CD4-positive, CD25-positive, alpha-beta regulatory T cell (primary cell): Measurements from ENCODE around the gene MYADML2. TPM values are rescaled to one million over a fixed set of nuclear protein-coding genes. Genes with fewer than 3 reads are reported as not detected.

ENCODE experiments used
- ATAC-seq, 2 donors: fragments of 150-1000 bp; cut with Tn5 transposase; one replicate each; pipeline ENCODE4 v1.10.0; 2021; ENCODE audit warnings: low read depth in 2 of 2, moderate number of reproducible peaks in 2 of 2, moderate library complexity in 1 of 2
- DNase-seq, 3 donors: peaks; one replicate each; pipeline versions ENCODE4 v3.0.0 to v3.0.0-alpha.2; 2012 to 2022; ENCODE audit warnings: mixed read lengths in 1 of 3
- H3K27ac ChIP-seq: one replicate; pipeline ENCODE4 v1.7.0; 2013; ENCODE audit warnings: mild to moderate bottlenecking, low read length; ENCODE audit not compliant: insufficient read depth, poor library complexity, severe bottlenecking
- H3K27me3 ChIP-seq: one replicate; pipeline ENCODE4 v1.7.0; 2013; ENCODE audit warnings: low read length; ENCODE audit not compliant: control insufficient read depth, insufficient read depth
- H3K36me3 ChIP-seq: one replicate; pipeline ENCODE4 v1.7.0; 2013; ENCODE audit warnings: mild to moderate bottlenecking, low read length, moderate library complexity; ENCODE audit not compliant: control insufficient read depth, insufficient read depth
- H3K4me1 ChIP-seq: 2 replicates; pipeline ENCODE4 v1.7.0; 2013; ENCODE audit warnings: mild to moderate bottlenecking, low read length; ENCODE audit not compliant: insufficient read depth, control insufficient read depth, poor library complexity, severe bottlenecking
- H3K4me3 ChIP-seq: one replicate; pipeline ENCODE4 v1.7.0; 2013; ENCODE audit warnings: low read depth, mild to moderate bottlenecking, low read length, moderate library complexity
- H3K9me3 ChIP-seq, 2 experiments: 1 replicate in 1 of 2; 2 replicates in 1 of 2; pipeline ENCODE4 v1.7.0; 2013; ENCODE audit warnings: low read length in 2 of 2, mild to moderate bottlenecking in 1 of 2, moderate library complexity in 1 of 2; ENCODE audit not compliant: control insufficient read depth in 2 of 2
- H3K27ac Mint-ChIP-seq, 3 donors: one replicate each; pipeline ENCODE4 v1.8.0; 2020 to 2022; ENCODE audit warnings: mild to moderate bottlenecking in 3 of 3, mixed read lengths in 3 of 3, moderate library complexity in 2 of 3
- H3K27me3 Mint-ChIP-seq: one replicate; pipeline ENCODE4 v1.8.0; 2022; ENCODE audit warnings: mild to moderate bottlenecking, mixed read lengths
- H3K36me3 Mint-ChIP-seq: one replicate; pipeline ENCODE4 v1.8.0; 2020; ENCODE audit warnings: mixed read lengths
- H3K4me1 Mint-ChIP-seq, 4 donors: one replicate each; pipeline ENCODE4 v1.8.0; 2020 to 2022; ENCODE audit warnings: mixed read lengths in 4 of 4, mild to moderate bottlenecking in 1 of 4
- H3K4me3 Mint-ChIP-seq, 4 donors: one replicate each; pipeline ENCODE4 v1.8.0; 2020 to 2022; ENCODE audit warnings: mild to moderate bottlenecking in 4 of 4, mixed read lengths in 4 of 4, moderate library complexity in 3 of 4
- H3K9me3 Mint-ChIP-seq, 7 donors: one replicate each; pipeline ENCODE4 v1.8.0; 2020 to 2022; ENCODE audit warnings: mixed read lengths in 7 of 7, mild to moderate bottlenecking in 3 of 7, moderate library complexity in 2 of 7
- polyA plus RNA-seq, 4 donors: library from polyadenylated mRNA; unstranded; fragments of 300-500 nt; fragmentation: Illumina TruSeq; gene quantifications; one replicate each; pipeline ENCODE4 v1.2.3, GENCODE V29; 2021
- total RNA-seq: library from RNA; stranded (reverse); gene quantifications from one replicate; pipeline ENCODE4 v1.2.3, GENCODE V29; 2022

Gene MYADML2
- total and polyA plus RNA-seq, 5 donors from 2014 or later, result not detected

DNA sequence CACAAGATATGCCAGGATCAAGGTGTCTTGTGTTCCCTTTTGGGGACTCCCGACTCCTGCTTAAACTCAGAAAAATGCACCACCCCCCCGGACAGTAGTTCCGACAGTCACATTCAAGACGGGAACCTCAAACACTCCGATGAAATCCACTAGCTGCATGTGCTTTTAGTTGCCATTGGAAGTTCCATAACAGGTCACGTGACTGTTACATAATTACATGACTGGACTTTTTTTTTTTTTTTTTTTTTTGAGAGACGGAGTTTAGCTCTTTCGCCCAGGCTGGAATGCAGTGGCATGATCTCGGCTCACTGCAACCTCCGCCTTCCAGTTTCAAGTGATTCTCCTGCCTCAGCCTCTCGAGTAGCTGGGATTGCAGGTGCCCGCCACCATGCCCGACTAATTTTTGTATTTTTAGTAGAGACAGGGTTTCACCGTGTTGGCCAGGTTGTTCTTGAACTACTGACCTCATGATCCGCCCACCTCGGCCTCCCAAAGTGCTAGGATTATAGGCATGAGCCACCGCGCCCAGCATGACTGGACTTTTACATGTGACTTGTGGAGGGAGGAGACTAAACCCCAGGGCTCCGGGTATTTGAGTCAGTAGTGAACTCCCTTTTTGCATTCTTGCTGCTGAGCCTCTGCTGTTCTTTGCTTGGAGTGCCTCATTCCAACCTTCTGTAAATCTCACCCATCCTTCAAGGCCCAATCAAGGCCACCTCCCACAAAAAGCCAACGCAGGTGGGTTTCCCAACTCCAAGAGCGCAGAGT is 30.6 kb downstream of the MYADML2 start:
- ATAC-seq, result no peak
- Mint-ChIP-seq H3K4me1 (peaks cover 0 to 36% (median 15%) of the 10 kb centered on the region in 4 donors), H3K27ac (peak overlapping the region; percentile 38 to 85 (median 59)), H3K4me3 (peak overlapping the region; percentile 84 to 95 (median 91)), H3K9me3 (no peaks in the 10 kb centered on the region), H3K27me3 (no peaks in the 10 kb centered on the region), H3K36me3 (peaks cover 9% of the 10 kb centered on the region)
- Histone ChIP-seq H3K36me3 (peaks cover 36% of the 10 kb centered on the region), H3K9me3 (no peaks in the 10 kb centered on the region), H3K4me1 (peaks cover 26% of the 10 kb centered on the region), H3K27me3 (no peaks in the 10 kb centered on the region), H3K27ac (no peak overlapping the region), H3K4me3 (peak overlapping the region; percentile 82)
- no peak for DNase-seq

DNA sequence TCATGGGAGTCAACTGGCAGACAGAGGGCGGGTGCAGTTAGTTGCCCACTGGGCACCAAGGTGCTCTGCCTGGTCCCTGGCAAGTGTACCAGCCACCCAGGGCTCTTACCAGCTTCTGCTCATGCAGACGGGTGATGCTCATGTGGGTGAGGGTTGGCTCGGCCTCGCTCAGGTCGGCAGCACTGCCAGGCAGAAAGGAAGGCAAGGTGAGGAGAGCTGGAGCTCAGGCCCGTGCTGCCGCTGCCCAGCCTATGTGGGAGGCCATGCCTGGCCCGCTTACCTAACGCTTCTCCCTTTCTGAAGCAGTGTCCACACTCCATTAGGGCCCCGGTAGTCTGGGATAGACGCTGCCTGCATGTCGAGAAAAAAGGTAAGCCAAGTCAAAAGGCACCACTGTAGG is 31.7 kb downstream of the MYADML2 start:
- ATAC-seq (no peak), DNase-seq (no peak)
- Mint-ChIP-seq H3K4me1 (peaks cover 0 to 39% (median 15%) of the 10 kb centered on the region in 4 donors), H3K9me3 (no peaks in the 10 kb centered on the region), H3K27ac (no peak overlapping the region), H3K27me3 (no peaks in the 10 kb centered on the region), H3K4me3 (peak overlapping the region in 3 of 4 donors; percentile 88 to 95 (median 94)), H3K36me3 (peaks cover 9% of the 10 kb centered on the region)
- Histone ChIP-seq H3K4me3 (no peak overlapping the region), H3K27ac (no peak overlapping the region), H3K9me3 (no peaks in the 10 kb centered on the region), H3K27me3 (no peaks in the 10 kb centered on the region), H3K36me3 (peaks cover 36% of the 10 kb centered on the region), H3K4me1 (peaks cover 32% of the 10 kb centered on the region)

DNA sequence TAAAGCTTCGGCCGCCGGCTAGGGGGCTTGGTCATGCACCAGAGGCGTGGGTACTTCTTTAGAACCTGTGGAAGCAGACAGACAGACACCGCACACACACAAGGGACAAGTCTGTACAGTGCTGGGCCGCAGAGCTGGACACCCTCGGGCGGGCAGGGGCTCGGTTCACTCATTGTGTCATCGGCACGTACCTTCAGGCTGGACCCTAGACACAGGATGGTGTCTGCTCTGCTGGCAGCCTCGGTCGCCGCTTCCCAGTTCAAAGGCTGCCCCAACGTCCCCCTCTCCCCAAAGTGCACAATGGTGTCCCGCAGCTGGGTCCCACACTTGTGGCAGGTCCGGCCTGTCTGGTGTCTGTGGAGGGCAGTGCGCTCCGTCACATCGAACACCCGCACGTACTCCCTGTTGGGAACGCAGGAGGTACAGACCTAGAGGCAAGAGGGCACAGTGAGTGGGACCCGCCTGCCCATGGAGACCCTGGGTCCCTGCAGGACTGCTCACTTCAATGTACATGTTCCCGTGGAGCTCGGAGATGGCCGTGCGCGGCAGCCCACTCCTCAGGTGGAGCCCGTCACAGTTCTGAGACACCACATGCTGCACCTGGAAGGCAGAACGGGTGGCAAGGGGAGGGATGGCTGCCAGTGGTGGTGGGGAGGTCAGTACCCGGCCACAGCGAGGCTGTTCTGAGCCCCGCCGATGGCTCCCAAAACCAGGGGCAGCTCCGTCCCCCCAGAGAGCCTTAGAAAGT is 32.8 kb downstream of the MYADML2 start:
- no peaks in the 10 kb centered on the region for H3K27me3 ChIP-seq
- ATAC-seq, result no peak
- no peak overlapping the region for H3K4me3 ChIP-seq
- peaks cover 9% of the 10 kb centered on the region for H3K36me3 Mint-ChIP-seq
- no peaks in the 10 kb centered on the region for H3K9me3 ChIP-seq
- no peak overlapping the region for H3K27ac ChIP-seq
- H3K27ac Mint-ChIP-seq, result no peak overlapping the region
- no peaks in the 10 kb centered on the region for H3K27me3 Mint-ChIP-seq
- no peak for DNase-seq
- H3K4me1 ChIP-seq, result peaks cover 40% of the 10 kb centered on the region
- H3K4me1 Mint-ChIP-seq, result peaks cover 0 to 44% (median 15%) of the 10 kb centered on the region in 4 donors
- peak overlapping the region in 1 of 4 donors; percentile 94 for H3K4me3 Mint-ChIP-seq
- no peaks in the 10 kb centered on the region for H3K9me3 Mint-ChIP-seq
- peaks cover 36% of the 10 kb centered on the region for H3K36me3 ChIP-seq

DNA sequence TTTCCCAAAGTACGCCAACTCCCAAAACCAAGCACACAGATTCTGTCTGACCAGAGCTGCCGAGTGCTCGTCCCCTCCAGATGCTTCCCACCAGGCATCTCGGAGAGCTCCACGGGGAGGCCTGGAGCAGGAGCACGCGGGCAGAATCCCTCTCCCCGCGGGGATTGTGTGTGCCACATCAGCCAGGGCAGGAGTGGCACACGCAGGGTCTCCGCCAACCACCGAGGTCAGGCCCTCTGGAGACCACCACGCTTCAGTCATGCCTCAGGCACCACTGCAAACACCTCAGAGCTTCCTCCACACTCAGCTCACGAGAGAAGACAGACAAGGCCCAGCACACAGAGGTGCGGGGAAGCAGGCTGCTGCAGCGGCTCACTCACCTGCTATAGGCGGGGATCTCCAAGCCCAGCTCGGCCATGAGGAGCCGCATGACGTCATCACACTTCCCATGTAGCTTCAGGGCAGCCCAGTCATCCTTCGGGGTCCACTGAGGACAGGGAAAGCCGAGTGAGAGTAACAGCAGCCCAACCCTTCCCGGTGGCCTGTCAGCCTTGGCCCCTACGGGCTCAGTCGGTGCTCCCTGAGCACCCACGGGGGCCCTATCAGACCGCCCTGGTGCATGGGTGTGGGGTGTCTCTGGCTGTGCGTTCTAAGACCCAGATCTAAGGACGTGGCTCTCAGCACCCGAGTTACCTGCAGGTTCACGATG is 33.5 kb downstream of the MYADML2 start:
- ATAC-seq (no peak), DNase-seq (no peak)
- no peaks in the 10 kb centered on the region for H3K9me3 Mint-ChIP-seq
- peaks cover 40% of the 10 kb centered on the region for H3K4me1 ChIP-seq
- no peak overlapping the region for H3K4me3 ChIP-seq
- H3K9me3 ChIP-seq, result no peaks in the 10 kb centered on the region
- H3K27ac ChIP-seq, result no peak overlapping the region
- peaks cover 36% of the 10 kb centered on the region for H3K36me3 ChIP-seq
- no peaks in the 10 kb centered on the region for H3K27me3 Mint-ChIP-seq
- H3K4me3 Mint-ChIP-seq, result peak overlapping the region in 3 of 4 donors; percentile 59 to 94 (median 65)
- peaks cover 9% of the 10 kb centered on the region for H3K36me3 Mint-ChIP-seq
- H3K27ac Mint-ChIP-seq, result no peak overlapping the region
- no peaks in the 10 kb centered on the region for H3K27me3 ChIP-seq
- H3K4me1 Mint-ChIP-seq, result peaks cover 0 to 38% (median 15%) of the 10 kb centered on the region in 4 donors

DNA sequence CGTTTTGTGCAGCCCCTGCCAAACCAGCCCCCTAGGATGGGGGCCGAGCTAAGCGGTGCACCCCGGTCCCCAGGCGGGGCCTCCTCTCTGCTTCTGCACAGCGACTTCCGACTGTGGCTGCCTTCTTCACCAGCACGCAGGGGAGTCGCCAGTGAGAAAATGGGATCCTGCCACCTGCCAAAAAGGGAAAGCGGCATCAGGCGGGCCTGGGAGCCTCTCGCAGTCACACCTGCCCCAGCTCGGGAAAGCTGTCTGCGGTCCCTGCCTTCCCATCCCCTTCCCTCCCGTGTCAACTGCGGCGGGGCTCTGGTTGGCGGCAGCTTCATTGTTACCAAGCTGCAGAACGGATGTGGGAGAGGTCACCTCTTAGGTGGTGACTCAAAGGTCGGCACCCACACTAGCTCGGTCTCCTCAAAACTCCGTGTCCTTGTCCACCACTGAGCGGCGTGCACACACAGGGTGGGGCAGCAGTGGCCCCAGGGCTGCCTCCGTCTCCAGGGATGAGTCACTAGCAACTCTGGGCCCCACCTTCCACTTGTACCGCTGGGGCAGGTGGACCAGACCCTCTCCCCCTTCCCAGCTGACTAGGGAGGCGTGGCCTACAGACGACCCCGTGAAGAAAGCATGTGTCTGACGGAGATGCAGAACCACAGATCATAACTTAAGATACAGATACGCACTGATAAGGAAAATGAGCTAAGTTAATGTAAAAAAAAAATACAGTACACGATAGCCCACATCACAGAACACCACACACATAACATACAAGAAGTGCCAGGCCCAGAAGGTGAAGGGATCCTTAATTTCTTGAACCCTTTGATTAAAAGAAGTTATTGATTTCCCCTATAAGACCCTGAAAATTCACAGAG is 34.4 kb downstream of the MYADML2 start:
- Histone ChIP-seq H3K36me3 (peaks cover 36% of the 10 kb centered on the region), H3K9me3 (no peaks in the 10 kb centered on the region), H3K4me3 (no peak overlapping the region), H3K4me1 (peaks cover 35% of the 10 kb centered on the region), H3K27me3 (no peaks in the 10 kb centered on the region), H3K27ac (peak overlapping the region; percentile 63)
- ATAC-seq, result no peak
- Mint-ChIP-seq H3K27me3 (no peaks in the 10 kb centered on the region), H3K9me3 (no peaks in the 10 kb centered on the region), H3K4me1 (peaks cover 0 to 31% (median 12%) of the 10 kb centered on the region in 4 donors), H3K4me3 (peak overlapping the region; percentile 59 to 83 (median 72)), H3K36me3 (peaks cover 9% of the 10 kb centered on the region), H3K27ac (no peak overlapping the region)
- DNase-seq, result no peak

DNA sequence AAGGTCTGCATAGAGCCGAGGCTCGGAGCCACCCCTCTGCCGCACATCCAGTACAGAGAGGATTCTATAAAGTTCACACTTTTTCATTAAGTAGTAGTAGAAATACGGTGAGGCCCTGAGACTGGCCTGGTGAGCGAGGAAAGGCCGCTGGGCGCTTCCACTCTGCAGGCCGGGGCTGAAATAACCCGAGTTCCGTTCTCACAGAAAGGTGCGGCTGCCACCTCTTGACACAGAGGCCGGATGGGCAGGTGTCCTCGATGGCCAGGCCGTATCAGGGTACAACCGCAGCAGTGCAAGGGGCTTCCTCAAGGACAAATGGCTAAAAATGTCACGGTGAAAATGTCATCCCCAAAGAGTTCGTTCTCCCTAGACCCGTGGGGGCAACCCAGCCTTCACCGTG is 35.1 kb downstream of the MYADML2 start:
- Histone ChIP-seq H3K27ac (peak overlapping the region; percentile 63), H3K27me3 (no peaks in the 10 kb centered on the region), H3K9me3 (no peaks in the 10 kb centered on the region), H3K4me3 (no peak overlapping the region), H3K4me1 (peaks cover 29% of the 10 kb centered on the region), H3K36me3 (peaks cover 36% of the 10 kb centered on the region)
- DNase-seq (no peak), ATAC-seq (no peak)
- Mint-ChIP-seq H3K4me3 (peak overlapping the region; percentile 71 to 87 (median 80)), H3K27ac (no peak overlapping the region), H3K27me3 (no peaks in the 10 kb centered on the region), H3K36me3 (peaks cover 9% of the 10 kb centered on the region), H3K9me3 (no peaks in the 10 kb centered on the region), H3K4me1 (peaks cover 0 to 27% (median 9%) of the 10 kb centered on the region in 4 donors)
